IMR-90 (cell line): ENCODE results near the gene OR52I1. TPM values are rescaled to one million over a fixed set of nuclear protein-coding genes. Genes with fewer than 3 reads are reported as not detected.

Experiments used
- ATAC-seq: fragments of 200-7000 bp; cut with Tn5 transposase; 2 replicates; pipeline ENCODE4 v1.9.1; 2020; ENCODE audit warnings: low read depth, mild to moderate bottlenecking, moderate library complexity
- BruUV-seq: library from RNA; stranded (reverse); fragments of 400-500 nt; replicated peaks from 2 replicates; lab custom pipeline; 2021; lab: Mats Ljungman, UMichigan
- CTCF ChIA-PET: fragments of 300-600 bp; formaldehyde crosslinking; extraction: SDS; loops from one replicate; lab custom pipeline; 2021; ENCODE audit warnings: antibody characterized with exemption; lab: Yijun Ruan, JAX
- POLR2A ChIA-PET: fragments of 300-600 bp; sonication (Branson Sonifier 250); formaldehyde crosslinking; loops from one replicate; lab custom pipeline; 2022; ENCODE audit warnings: antibody characterized with exemption; ENCODE audit not compliant: unreplicated experiment; lab: Charles Lee
- DNase-seq: peaks from one replicate; pipeline ENCODE4 v3.0.0; 2013
- H2AFZ ChIP-seq: replicated peaks from 2 replicates; pipeline ENCODE3; 2013; ENCODE audit warnings: low read length, mild to moderate bottlenecking; ENCODE audit not compliant: poor library complexity
- H2AK5ac ChIP-seq: 2 replicates; pipeline ENCODE4 v1.6.1; 2013; ENCODE audit warnings: low read depth, low read length, inconsistent platforms
- H2AK9ac ChIP-seq: replicated peaks from 2 replicates; pipeline ENCODE3; 2013; ENCODE audit warnings: mild to moderate bottlenecking, low read depth, low read length, moderate library complexity; ENCODE audit not compliant: poor library complexity
- H2BK120ac ChIP-seq: 2 replicates; pipeline ENCODE4 v1.6.1; 2013; ENCODE audit warnings: low read depth, low read length, inconsistent platforms
- H2BK15ac ChIP-seq: 3 replicates; pipeline ENCODE4 v1.6.1; 2013; ENCODE audit warnings: low read depth, low read length, inconsistent platforms
- H2BK20ac ChIP-seq: 2 replicates; pipeline ENCODE4 v1.6.1; 2013; ENCODE audit warnings: low read depth, mild to moderate bottlenecking, inconsistent platforms, low read length, moderate library complexity
- H2BK5ac ChIP-seq: 2 replicates; pipeline ENCODE4 v1.6.1; 2013; ENCODE audit warnings: mild to moderate bottlenecking, low read depth, low read length, inconsistent platforms; ENCODE audit not compliant: poor library complexity, severe bottlenecking
- H3K14ac ChIP-seq: replicated peaks from 2 replicates; pipeline ENCODE4 v1.6.1; 2013; ENCODE audit warnings: low read depth, low read length, inconsistent platforms
- H3K18ac ChIP-seq: 2 replicates; pipeline ENCODE4 v1.6.1; 2013; ENCODE audit warnings: low read depth, low read length, control low read depth
- H3K23ac ChIP-seq: 2 replicates; pipeline ENCODE4 v1.6.1; 2013; ENCODE audit warnings: low read depth, low read length, inconsistent platforms
- H3K27ac ChIP-seq: 2 replicates; pipeline ENCODE4 v1.5.1; 2013; ENCODE audit warnings: mild to moderate bottlenecking, control low read depth, low read length; ENCODE audit not compliant: insufficient read depth
- H3K27me3 ChIP-seq: 2 replicates; pipeline ENCODE4 v1.6.1; 2013; ENCODE audit warnings: low read length; ENCODE audit not compliant: control insufficient read depth, insufficient read depth
- H3K36me3 ChIP-seq: 2 replicates; pipeline ENCODE4 v1.6.1; 2013; ENCODE audit warnings: low read length, mixed read lengths; ENCODE audit not compliant: control insufficient read depth, insufficient read depth
- H3K4ac ChIP-seq: 2 replicates; pipeline ENCODE4 v1.6.1; 2013; ENCODE audit warnings: low read depth, low read length, inconsistent platforms
- H3K4me1 ChIP-seq: 2 replicates; pipeline ENCODE4 v1.6.1; 2013; ENCODE audit warnings: low read length, mixed read lengths; ENCODE audit not compliant: control insufficient read depth, insufficient read depth
- H3K4me2 ChIP-seq: 2 replicates; pipeline ENCODE4 v1.6.1; 2013; ENCODE audit warnings: low read depth, mild to moderate bottlenecking, control low read depth, low read length, moderate library complexity
- H3K4me3 ChIP-seq: 2 replicates; pipeline ENCODE4 v1.5.1; 2013; ENCODE audit warnings: low read depth, mild to moderate bottlenecking, control low read depth, low read length, moderate library complexity; ENCODE audit not compliant: insufficient read depth
- H3K56ac ChIP-seq: 2 replicates; pipeline ENCODE4 v1.6.1; 2013; ENCODE audit warnings: low read length, inconsistent platforms; ENCODE audit not compliant: insufficient read depth; ENCODE audit errors: extremely low read depth
- H3K79me1 ChIP-seq, 2 experiments: 2 replicates each; pipeline ENCODE4 v1.6.1; 2013; ENCODE audit warnings: low read length in 2 of 2, inconsistent platforms in 1 of 2, low read depth in 1 of 2
- H3K9ac ChIP-seq: 2 replicates; pipeline ENCODE4 v1.6.1; 2013; ENCODE audit warnings: low read depth, low read length, control low read depth
- H3K9me1 ChIP-seq: 2 replicates; pipeline ENCODE4 v1.6.1; 2013; ENCODE audit warnings: low read length, inconsistent platforms; ENCODE audit not compliant: insufficient read depth
- H3K9me3 ChIP-seq: 2 replicates; pipeline ENCODE4 v1.6.1; 2013; ENCODE audit warnings: low read length; ENCODE audit not compliant: control insufficient read depth, insufficient read depth
- H4K20me1 ChIP-seq: 2 replicates; pipeline ENCODE4 v1.6.1; 2013; ENCODE audit warnings: low read length, inconsistent platforms; ENCODE audit not compliant: insufficient read depth
- H4K5ac ChIP-seq: 2 replicates; pipeline ENCODE4 v1.6.1; 2013; ENCODE audit warnings: mild to moderate bottlenecking, low read depth, low read length, control low read depth
- H4K8ac ChIP-seq, 2 experiments: 2 replicates each; pipeline ENCODE4 v1.6.1; 2013; ENCODE audit warnings: low read depth in 2 of 2, low read length in 2 of 2, control low read depth in 1 of 2, inconsistent platforms in 1 of 2
- H4K91ac ChIP-seq: 2 replicates; pipeline ENCODE4 v1.6.1; 2013; ENCODE audit warnings: low read depth, low read length, inconsistent platforms; ENCODE audit not compliant: insufficient read depth
- RAD21 ChIP-seq: IDR thresholded peaks from 2 replicates; pipeline ENCODE4 v1.6.1; 2012; ENCODE audit warnings: low read length, improper control_type of control experiment
- WGBS, 2 experiments: methylation state at CpG; one replicate each; pipeline versions ENCODE4 v1.1.5 to v1.1.7; 2013; ENCODE audit warnings: missing lambda C conversion rate in 2 of 2; ENCODE audit not compliant: insufficient read length in 1 of 2; ENCODE audit errors: extremely low coverage in 2 of 2; 5-methylcytosine and 5-hydroxymethylcytosine counted together
- dilution Hi-C: fragments of 300-500 bp; cut with HindIII; formaldehyde crosslinking; loops from one replicate; pipeline ENCODE4 v1.14.3; 2018; ENCODE audit warnings: low sequenced_read_pairs; ENCODE audit not compliant: unreplicated experiment
- in situ Hi-C: fragments of 300-500 bp; cut with MboI; formaldehyde crosslinking; loops from 3 replicates; pipeline ENCODE4 v1.14.3; 2019; ENCODE audit warnings: low sequenced_read_pairs, inconsistent platforms, mixed read lengths
- intact Hi-C: fragments of 100-400 bp; cut with micrococcal nuclease; formaldehyde crosslinking; loops from 2 replicates; pipeline ENCODE4 v1.10.0; 2022
- polyA plus RNA-seq, 3 experiments: library from polyadenylated mRNA; depleted of rRNA; stranded (reverse); fragments of >200 nt; gene quantifications; 2 replicates each; pipeline ENCODE4 v1.2.3, GENCODE V29; 2012; ENCODE audit warnings: low replicate concordance in 1 of 3
- total RNA-seq: library from RNA; depleted of rRNA; stranded (reverse); fragments of >200 nt; gene quantifications from 2 replicates; pipeline ENCODE4 v1.2.3, GENCODE V29; 2012

Gene OR52I1
- total and polyA plus RNA-seq, 2 of the 4 experiments (the other 2 are of a cell fraction): not detected

GRCh38 chr11:4565371-4565770, 28.5 kb upstream of the OR52I1 start:
- Histone ChIP-seq H3K79me1 (no peaks in the 10 kb centered on the region), H3K9ac (no peak overlapping the region), H4K8ac (no peak overlapping the region), H3K23ac (no peak overlapping the region), H3K4me1 (no peaks in the 10 kb centered on the region), H4K20me1 (no peaks in the 10 kb centered on the region), H2AK5ac (no peak overlapping the region), H3K4me2 (no peak overlapping the region), H4K91ac (no peak overlapping the region), H3K27ac (no peak overlapping the region), H2BK120ac (no peak overlapping the region), H4K5ac (no peak overlapping the region), H3K14ac (no peak overlapping the region), H3K27me3 (no peaks in the 10 kb centered on the region), H2BK15ac (no peak overlapping the region), H2BK20ac (no peak overlapping the region), H2AK9ac (no peak overlapping the region), H3K4me3 (no peak overlapping the region), H3K4ac (no peak overlapping the region), H2AFZ (no peak overlapping the region), H3K36me3 (no peaks in the 10 kb centered on the region), H3K9me3 (no peaks in the 10 kb centered on the region), H3K9me1 (no peaks in the 10 kb centered on the region), H3K56ac (no peak overlapping the region), H3K18ac (no peak overlapping the region), H2BK5ac (no peak overlapping the region)
- intact Hi-C loops (no loop called here), dilution Hi-C loops (no loop called here), in situ Hi-C loops (no loop called here)
- BruUV-seq: no TSS peak
- ChIA-PET CTCF (no interaction called here), POLR2A (no interaction called here)
- DNase-seq (no peak), ATAC-seq (no peak)
- no CpG with 5 or more reads among the region's 3 CpGs for WGBS, 2 experiments
- TF ChIP-seq RAD21: no peak
